Dedifferentiated amniotic fluid mesenchymal stem cell (primary cell): Measurements from ENCODE around the gene SLC49A3.

Experiments
- DNase-seq: peaks from one replicate; pipeline ENCODE4 v3.0.0-alpha.2; 2016; ENCODE audit errors: extremely low spot score

The SLC49A3 gene

GRCh38 chr4:666822-667544, 22.0 kb downstream of the SLC49A3 start:
- DNase-seq, result no peak

GRCh38 chr4:666436-666810, 22.5 kb downstream of the SLC49A3 start:
- DNase-seq, result no peak

- no peak for DNase-seq
Observed at GRCh38 chr4:665751-666435, 23.1 kb downstream of the SLC49A3 start.

GRCh38 chr4:665381-665750, 23.6 kb downstream of the SLC49A3 start:
- no peak for DNase-seq

- DNase-seq, result no peak
Observed at GRCh38 chr4:664713-665231, 24.2 kb downstream of the SLC49A3 start.

GRCh38 chr4:663438-664428, 25.2 kb downstream of the SLC49A3 start:
- DNase-seq, result no peak

- DNase-seq, result no peak
Observed at GRCh38 chr4:663046-663437, 25.9 kb downstream of the SLC49A3 start.

- no peak for DNase-seq
Observed at GRCh38 chr4:661881-662761, 26.8 kb downstream of the SLC49A3 start.

GRCh38 chr4:661231-661630, 27.7 kb downstream of the SLC49A3 start:
- DNase-seq, result no peak

- DNase-seq, result no peak
Observed at GRCh38 chr4:660401-660800, 28.6 kb downstream of the SLC49A3 start.

GRCh38 chr4:659851-660250, 29.1 kb downstream of the SLC49A3 start:
- no peak for DNase-seq

- DNase-seq, result no peak
Observed at GRCh38 chr4:658681-659667, 30.0 kb downstream of the SLC49A3 start.

GRCh38 chr4:657834-658667, 30.9 kb downstream of the SLC49A3 start:
- no peak for DNase-seq

- no peak for DNase-seq
Observed at GRCh38 chr4:657338-657833, 31.6 kb downstream of the SLC49A3 start.

GRCh38 chr4:656436-657337, 32.3 kb downstream of the SLC49A3 start:
- no peak for DNase-seq

GRCh38 chr4:655464-656151, 33.3 kb downstream of the SLC49A3 start:
- DNase-seq, result no peak

GRCh38 chr4:654871-655463, 34.0 kb downstream of the SLC49A3 start:
- DNase-seq, result no peak
